K562 (cell line): Measurements from ENCODE around the gene TADA2A. TPM values are rescaled to one million over a fixed set of nuclear protein-coding genes. Genes with fewer than 3 reads are reported as not detected.

ENCODE experiments used
- ATF2 ChIP-seq: sonication (generic); formaldehyde crosslinking; IDR thresholded peaks from 2 replicates; pipeline ENCODE4 v1.8.1; 2022; ENCODE audit warnings: missing genetic modification reagents
- C11orf30 ChIP-seq: fragments of 450-650 bp; IDR thresholded peaks from 2 replicates; pipeline ENCODE4 v1.6.1; 2016; ENCODE audit warnings: low read depth, mild to moderate bottlenecking
- DDX20 ChIP-seq: fragments of 450-650 bp; IDR thresholded peaks from 2 replicates; pipeline ENCODE4 v1.6.1; 2016; ENCODE audit warnings: missing genetic modification characterization, low read depth, mild to moderate bottlenecking, missing compliant biosample characterization, moderate library complexity
- E2F8 ChIP-seq: fragments of 450-650 bp; IDR thresholded peaks from 2 replicates; pipeline ENCODE4 v1.7.1; 2018; ENCODE audit warnings: mild to moderate bottlenecking, low read depth; ENCODE audit not compliant: partially characterized antibody
- EWSR1 ChIP-seq: fragments of 450-650 bp; IDR thresholded peaks from 2 replicates; pipeline ENCODE4 v1.6.1; 2018; ENCODE audit warnings: borderline replicate concordance, mild to moderate bottlenecking, low read depth, moderate library complexity; ENCODE audit not compliant: partially characterized antibody
- FOXP4 ChIP-seq: sonication (generic); formaldehyde crosslinking; IDR thresholded peaks from 2 replicates; pipeline ENCODE4 v1.8.0; 2022; ENCODE audit warnings: mild to moderate bottlenecking, missing genetic modification reagents, borderline replicate concordance
- HDAC2 ChIP-seq: fragments of 450-650 bp; IDR thresholded peaks from 2 replicates; pipeline ENCODE4 v1.6.1; 2016; ENCODE audit warnings: mild to moderate bottlenecking
- NR2C2 ChIP-seq, 2 experiments: fragments of 200-800 bp in 1 of 2; sonication (Bioruptor generic) in 1 of 2; sonication (generic) in 1 of 2; formaldehyde crosslinking in 1 of 2; IDR thresholded peaks; 2 replicates each; pipeline versions ENCODE4 v1.6.1 to v1.8.0; 2016 to 2022; ENCODE audit warnings: mild to moderate bottlenecking in 1 of 2, missing compliant biosample characterization in 1 of 2, missing genetic modification characterization in 1 of 2, missing genetic modification reagents in 1 of 2
- PTBP1 ChIP-seq: fragments of 200-400 bp; formaldehyde crosslinking; IDR thresholded peaks from 2 replicates; pipeline ENCODE4 v1.6.1; 2017; ENCODE audit warnings: low read depth, low read length
- SMAD4 ChIP-seq: fragments of 250-450 bp; sonication (Bioruptor Pico); conservative IDR thresholded peaks from 2 replicates; pipeline ENCODE4 v1.8.0; 2021; ENCODE audit warnings: inconsistent platforms, mild to moderate bottlenecking, moderate library complexity
- SP2 ChIP-seq: IDR thresholded peaks from 2 replicates; pipeline ENCODE4 v1.6.1; 2011; ENCODE audit warnings: mild to moderate bottlenecking, low read depth, low read length, moderate library complexity; ENCODE audit not compliant: poor library complexity, severe bottlenecking; ENCODE audit errors: extremely low read depth
- TAF1 ChIP-seq: IDR thresholded peaks from 2 replicates; pipeline ENCODE4 v1.6.1; 2011; ENCODE audit warnings: mild to moderate bottlenecking, low read length, moderate library complexity; ENCODE audit not compliant: insufficient read depth, control insufficient read depth, severe bottlenecking; ENCODE audit errors: extremely low read depth
- TBP ChIP-seq: optimal IDR thresholded peaks from 2 replicates; pipeline ENCODE3; 2011; ENCODE audit warnings: low read depth, low read length, improper control_type of control experiment
- ZNF121 ChIP-seq: sonication (generic); formaldehyde crosslinking; conservative IDR thresholded peaks from 2 replicates; pipeline ENCODE4 v1.8.0; 2022; ENCODE audit warnings: missing genetic modification reagents
- ZNF280A ChIP-seq: fragments of 450-650 bp; IDR thresholded peaks from 2 replicates; pipeline ENCODE4 v1.6.1; 2018; ENCODE audit warnings: mild to moderate bottlenecking, low read depth; ENCODE audit not compliant: partially characterized antibody
- ZNF436 ChIP-seq: fragments of 250-450, 450-650 bp; sonication (Bioruptor Pico); formaldehyde crosslinking; IDR thresholded peaks from 2 replicates; pipeline ENCODE4 v1.7.0; 2020; ENCODE audit warnings: mild to moderate bottlenecking
- polyA plus RNA-seq, 8 experiments: library from polyadenylated mRNA; depleted of rRNA in 4 of 8; stranded (reverse) in 5 of 8; unstranded in 3 of 8; fragments of >200 nt; fragmentation: Nextera tagmentation in 2 of 8; fragmentation: Illumina TruSeq in 1 of 8; extraction: Ambion mirVana in 2 of 8; extraction: Trizol in 1 of 8; gene quantifications; 2 replicates each; pipeline versions ENCODE4 v1.2.1 to v1.2.3, GENCODE V29; 2011 to 2014; ENCODE audit warnings: inconsistent platforms in 1 of 8, missing spikeins in 1 of 8
- total RNA-seq, 7 experiments: library from RNA; depleted of rRNA in 6 of 7; stranded (reverse); fragments of >200 nt in 6 of 7; fragmentation: Illumina TruSeq in 2 of 7; extraction: Trizol in 2 of 7; gene quantifications; 2 replicates each; pipeline versions ENCODE4 v1.2.1 to v1.2.3, GENCODE V29; 2011 to 2021; ENCODE audit warnings: low replicate concordance in 1 of 7

TADA2A gene
- total and polyA plus RNA-seq, 9 of the 15 experiments (the other 6 are each of a cell fraction or from before 2014, with no cell fraction given): 13.8 to 37.7 (median 25.0) TPM

GRCh38 chr17:37490638-37491614 is 84.2 kb downstream of the TADA2A start (continued):
- no peak for TF ChIP-seq ATF2 (CRISPR knock-in tag)
- TF ChIP-seq EWSR1: no peak
- TF ChIP-seq E2F8: no peak
- no peak for TF ChIP-seq ZNF280A
- TF ChIP-seq C11orf30: 0 out of 2 replicates have a peak, but pooled peaks have one; percentile 13
- TF ChIP-seq TBP: peak; percentile 65
- TF ChIP-seq NR2C2 (CRISPR knock-in tag; IDR thresholded peaks at IDR 0.05): no peak
- no peak for TF ChIP-seq NR2C2 (tag; IDR thresholded peaks at IDR 0.05)
- peak; percentile 62 for TF ChIP-seq TAF1
- no peak for TF ChIP-seq ZNF436 (CRISPR knock-in tag)
- TF ChIP-seq DDX20 (tag): no peak
- TF ChIP-seq SMAD4 (CRISPR knock-in tag): no peak
- peak; percentile 33; the same call in 1 of the 2 replicates for TF ChIP-seq HDAC2
- no peak for TF ChIP-seq SP2
- TF ChIP-seq FOXP4: no peak
- no peak for TF ChIP-seq ZNF121 (CRISPR knock-in tag)
- no peak for TF ChIP-seq PTBP1
